DOHH2 (cell line): ENCODE data around the gene MPHOSPH9.

Experiments used
- H3F3A ChIP-seq: fragments of 200-600 bp; sonication (generic), shearing (Covaris generic); 2 replicates; pipeline ENCODE4 v1.6.0; 2016; ENCODE audit warnings: antibody characterized with exemption, mild to moderate bottlenecking; ENCODE audit not compliant: control insufficient read depth, insufficient read depth
- H3K27ac ChIP-seq: fragments of 200-600 bp; sonication (generic); 2 replicates; pipeline ENCODE4 v1.5.1; 2014; ENCODE audit warnings: low read depth, mild to moderate bottlenecking, low read length, moderate library complexity
- H3K27me3 ChIP-seq: fragments of 200-600 bp; sonication (generic); 2 replicates; pipeline ENCODE4 v1.6.1; 2014; ENCODE audit warnings: mild to moderate bottlenecking, low read length, mixed read lengths; ENCODE audit not compliant: control insufficient read depth
- H3K36me3 ChIP-seq: fragments of 200-600 bp; sonication (generic); 2 replicates; pipeline ENCODE4 v1.6.1; 2014; ENCODE audit warnings: mild to moderate bottlenecking, low read length, moderate library complexity, mixed read lengths; ENCODE audit not compliant: control insufficient read depth
- H3K4me1 ChIP-seq: fragments of 200-600 bp; sonication (generic); 2 replicates; pipeline ENCODE4 v1.6.1; 2014; ENCODE audit warnings: mild to moderate bottlenecking, low read length, mixed read lengths; ENCODE audit not compliant: control insufficient read depth
- H3K4me2 ChIP-seq: fragments of 200-600 bp; sonication (generic); 2 replicates; pipeline ENCODE4 v1.6.0; 2014; ENCODE audit warnings: mild to moderate bottlenecking, low read length, moderate library complexity
- H3K4me3 ChIP-seq: fragments of 200-600 bp; sonication (generic); 2 replicates; pipeline ENCODE4 v1.5.1; 2014; ENCODE audit warnings: mild to moderate bottlenecking, low read length, mixed read lengths
- H3K79me2 ChIP-seq: fragments of 200-600 bp; sonication (generic); 2 replicates; pipeline ENCODE4 v1.6.1; 2014; ENCODE audit warnings: mild to moderate bottlenecking, low read length, mixed read lengths; ENCODE audit not compliant: control insufficient read depth
- H3K9me2 ChIP-seq: fragments of 200-600 bp; sonication (generic); replicated peaks from 2 replicates; pipeline ENCODE4 v1.6.1; 2014; ENCODE audit warnings: mild to moderate bottlenecking, low read length, mixed read lengths; ENCODE audit not compliant: control insufficient read depth
- H3K9me3 ChIP-seq: fragments of 200-600 bp; sonication (generic); 2 replicates; pipeline ENCODE4 v1.6.1; 2014; ENCODE audit warnings: antibody characterized with exemption, low read length, mixed read lengths; ENCODE audit not compliant: control insufficient read depth, insufficient read depth
- H4K20me1 ChIP-seq: fragments of 200-600 bp; sonication (generic); 2 replicates; pipeline ENCODE4 v1.6.0; 2014; ENCODE audit warnings: low read depth, mild to moderate bottlenecking, antibody characterized with exemption, low read length, moderate library complexity; ENCODE audit not compliant: control insufficient read depth, insufficient read depth
- EZH2phosphoT487 ChIP-seq: fragments of 200-600 bp; sonication (generic); IDR thresholded peaks from 2 replicates; pipeline ENCODE4 v1.6.1; 2017; ENCODE audit warnings: borderline replicate concordance, mild to moderate bottlenecking, antibody characterized with exemption, low read length, moderate library complexity, mixed read lengths
- TF ChIP-seq, protein P1 (sequence below): fragments of 200-600 bp; sonication (generic); IDR thresholded peaks from one replicate; pipeline ENCODE4 v1.5.1; 2014; ENCODE audit warnings: antibody characterized with exemption, mild to moderate bottlenecking, low read depth, low read length; ENCODE audit not compliant: poor library complexity, severe bottlenecking

MPHOSPH9 gene

DNA sequence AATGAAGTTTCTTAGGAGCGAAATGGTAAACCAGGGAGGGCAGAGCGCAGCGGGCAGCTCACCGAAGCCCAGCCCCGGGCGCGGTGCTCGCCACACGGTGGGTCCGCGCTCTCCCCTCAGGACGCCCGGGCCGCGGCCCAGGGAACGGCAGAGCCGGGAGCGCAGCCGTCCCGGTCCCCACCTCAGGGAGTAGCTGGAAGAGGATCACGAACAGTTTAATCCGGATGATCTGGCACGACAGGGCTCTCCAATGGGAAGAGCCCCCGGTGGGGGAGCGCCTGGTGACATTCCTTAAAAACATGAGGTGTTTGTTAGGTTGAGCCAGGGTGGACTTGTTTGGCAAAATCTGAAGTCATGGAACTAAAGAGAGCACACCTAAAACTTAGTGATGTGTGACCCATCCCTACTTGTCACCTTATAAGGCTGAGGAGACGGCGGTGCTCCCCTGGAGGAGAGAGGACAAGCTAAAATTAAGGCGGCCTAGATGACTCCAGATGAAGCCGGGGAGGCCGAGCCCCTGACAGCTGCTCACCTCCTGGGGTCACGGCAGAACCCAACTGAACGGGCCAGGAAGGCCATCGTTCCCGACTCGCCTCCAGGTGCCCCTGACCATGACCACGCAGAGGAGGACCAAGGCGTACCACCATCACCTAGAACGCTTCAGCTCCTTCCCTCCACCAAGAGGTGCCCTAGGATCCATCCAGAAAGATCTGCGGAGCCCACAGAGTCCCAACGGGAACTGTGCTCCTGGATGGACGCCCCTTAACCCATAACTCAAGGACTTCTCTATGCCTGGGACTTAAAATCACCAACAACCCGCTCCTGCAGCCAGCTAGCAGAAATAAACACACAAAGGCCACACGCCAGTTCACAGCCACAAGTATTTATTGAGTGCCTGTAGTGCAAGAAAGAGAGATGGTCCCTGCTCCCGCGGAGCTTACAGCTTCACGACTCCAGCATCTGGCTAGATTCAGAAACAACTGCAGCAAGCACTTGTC lies 81.2 kb downstream of the MPHOSPH9 start:
- no peaks in the 10 kb centered on the region for H3K9me3 ChIP-seq
- peaks cover 9% of the 10 kb centered on the region; the same call in 1 of the 2 replicates for H4K20me1 ChIP-seq
- H3K36me3 ChIP-seq: peaks cover 19% of the 10 kb centered on the region
- TF ChIP-seq, protein P1, sequence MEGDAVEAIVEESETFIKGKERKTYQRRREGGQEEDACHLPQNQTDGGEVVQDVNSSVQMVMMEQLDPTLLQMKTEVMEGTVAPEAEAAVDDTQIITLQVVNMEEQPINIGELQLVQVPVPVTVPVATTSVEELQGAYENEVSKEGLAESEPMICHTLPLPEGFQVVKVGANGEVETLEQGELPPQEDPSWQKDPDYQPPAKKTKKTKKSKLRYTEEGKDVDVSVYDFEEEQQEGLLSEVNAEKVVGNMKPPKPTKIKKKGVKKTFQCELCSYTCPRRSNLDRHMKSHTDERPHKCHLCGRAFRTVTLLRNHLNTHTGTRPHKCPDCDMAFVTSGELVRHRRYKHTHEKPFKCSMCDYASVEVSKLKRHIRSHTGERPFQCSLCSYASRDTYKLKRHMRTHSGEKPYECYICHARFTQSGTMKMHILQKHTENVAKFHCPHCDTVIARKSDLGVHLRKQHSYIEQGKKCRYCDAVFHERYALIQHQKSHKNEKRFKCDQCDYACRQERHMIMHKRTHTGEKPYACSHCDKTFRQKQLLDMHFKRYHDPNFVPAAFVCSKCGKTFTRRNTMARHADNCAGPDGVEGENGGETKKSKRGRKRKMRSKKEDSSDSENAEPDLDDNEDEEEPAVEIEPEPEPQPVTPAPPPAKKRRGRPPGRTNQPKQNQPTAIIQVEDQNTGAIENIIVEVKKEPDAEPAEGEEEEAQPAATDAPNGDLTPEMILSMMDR: no peak
- no peak for TF ChIP-seq EZH2phosphoT487
- H3K27ac ChIP-seq: no peak overlapping the region
- H3K27me3 ChIP-seq: peaks cover 34% of the 10 kb centered on the region
- H3K4me3 ChIP-seq: peak overlapping the region; percentile 71
- peaks cover 19% of the 10 kb centered on the region for H3F3A ChIP-seq
- no peaks in the 10 kb centered on the region for H3K79me2 ChIP-seq
- H3K4me1 ChIP-seq: peaks cover 7% of the 10 kb centered on the region; the same call in 1 of the 2 replicates
- H3K4me2 ChIP-seq: peak overlapping the region; percentile 73
- H3K9me2 ChIP-seq: no peaks in the 10 kb centered on the region

DNA sequence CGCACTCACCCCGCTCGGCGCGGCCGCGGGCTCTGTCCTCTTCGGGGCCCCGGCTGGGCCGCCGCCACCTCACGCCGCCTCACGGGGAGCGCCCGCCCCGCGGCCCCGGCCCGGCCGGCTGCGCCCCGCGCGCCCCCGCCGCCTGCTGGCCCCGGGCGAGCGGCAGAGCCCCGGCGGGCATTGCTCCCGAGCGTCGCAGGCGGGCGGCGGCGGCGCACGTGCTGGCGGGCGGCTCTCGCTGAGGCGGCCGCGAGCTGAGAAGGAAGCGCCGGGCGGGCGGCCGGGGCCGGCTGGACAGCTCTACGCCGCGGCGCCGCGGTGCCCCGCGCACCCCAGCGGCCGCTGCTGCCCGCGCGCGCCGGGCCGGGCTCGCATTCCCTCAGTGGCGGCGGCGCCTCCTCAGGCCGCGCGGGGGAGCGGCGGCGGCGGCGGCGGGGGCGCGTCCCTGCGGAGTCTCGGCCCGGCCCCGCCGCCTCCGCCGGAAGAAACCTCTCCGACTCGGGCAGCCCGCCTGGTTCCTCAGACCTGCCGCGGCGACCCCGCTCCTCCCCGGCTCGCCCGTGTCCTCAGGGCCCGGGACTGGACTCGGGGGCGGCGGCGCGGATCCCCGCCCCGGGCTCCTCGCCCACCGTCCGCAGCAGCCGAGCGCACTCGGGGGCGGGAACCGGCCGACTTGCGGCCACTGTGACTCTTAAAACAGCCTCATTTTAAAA lies 82.0 kb downstream of the MPHOSPH9 start, which contains the start of gene PITPNM2:
TSS of gene PITPNM2 (minus strand) at position 347 of the 713 bp plus-strand sequence. CDS start 116,500 bp downstream, outside the sequence.
- Histone ChIP-seq H3K27me3 (peaks cover 34% of the 10 kb centered on the region), H3K4me3 (peak within 1 kb of the TSS; percentile 71), H3K27ac (no peak within 1 kb of the TSS), H3K9me2 (no peaks in the 10 kb centered on the region), H3K79me2 (no peaks in the 10 kb centered on the region), H3F3A (peaks cover 19% of the 10 kb centered on the region), H3K4me2 (peak within 1 kb of the TSS; percentile 73), H3K36me3 (peaks cover 15% of the 10 kb centered on the region), H3K9me3 (no peaks in the 10 kb centered on the region), H4K20me1 (peaks cover 9% of the 10 kb centered on the region; the same call in 1 of the 2 replicates), H3K4me1 (peaks cover 7% of the 10 kb centered on the region; the same call in 1 of the 2 replicates)
- TF ChIP-seq, protein P1: no peak
- peak; percentile 76; the same call in 1 of the 2 replicates for TF ChIP-seq EZH2phosphoT487

DNA sequence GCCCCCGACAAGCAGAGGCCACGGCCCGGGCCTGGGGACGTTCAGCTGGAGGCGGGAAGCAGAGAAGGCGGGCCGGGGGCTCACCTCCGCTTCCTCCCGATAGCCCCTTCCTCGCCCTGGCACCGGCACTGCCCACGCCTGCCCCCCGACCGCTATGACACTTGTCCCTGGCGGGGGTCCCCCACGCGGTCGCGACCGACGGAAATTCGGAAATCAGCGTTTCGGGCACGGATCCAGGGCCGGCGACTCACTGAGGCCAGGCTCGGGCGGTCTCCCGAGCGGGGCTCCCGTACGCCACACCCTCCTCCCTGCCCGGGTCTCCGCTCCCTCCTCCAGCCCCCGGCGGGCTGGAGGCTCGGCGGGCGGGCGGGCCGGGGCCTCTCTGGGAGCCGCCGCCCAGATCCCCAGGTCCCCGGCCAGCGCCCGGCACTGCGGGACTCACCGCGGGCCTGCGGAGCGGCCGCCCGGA lies 82.6 kb downstream of the MPHOSPH9 start:
- Histone ChIP-seq H3K9me2 (no peaks in the 10 kb centered on the region), H3K4me3 (peak overlapping the region; percentile 38), H4K20me1 (peaks cover 9% of the 10 kb centered on the region; the same call in 1 of the 2 replicates), H3K4me1 (peaks cover 7% of the 10 kb centered on the region; the same call in 1 of the 2 replicates), H3K36me3 (peaks cover 9% of the 10 kb centered on the region), H3K79me2 (no peaks in the 10 kb centered on the region), H3K9me3 (no peaks in the 10 kb centered on the region), H3K27ac (no peak overlapping the region), H3F3A (peaks cover 19% of the 10 kb centered on the region), H3K4me2 (peak overlapping the region; percentile 60), H3K27me3 (peaks cover 38% of the 10 kb centered on the region)
- TF ChIP-seq, protein P1: no peak
- TF ChIP-seq EZH2phosphoT487: no peak
